ENCODE results near the gene MARK1. TPM values are rescaled to one million over a fixed set of nuclear protein-coding genes. Genes with fewer than 3 reads are reported as not detected.
A peak's percentile ranks its signal among the peaks of the same experiment; 100 is the strongest.

The MARK1 gene
- total RNA-seq, 1 experiment from 2014 or later: 17.8 TPM

GRCh38 chr1:220527279-220527907 lies 543 bp upstream of the MARK1 start:
- Mint-ChIP-seq H3K27me3 (ENCODE audit: low read depth) (peaks cover 6% of the 10 kb centered on the region), H3K9me3 (no peaks in the 10 kb centered on the region; a peak in 1 of 5 replicates), H3K4me3 (peak overlapping the region; percentile 87), H3K36me3 (ENCODE audit: insufficient read depth in 1 of 3, low read depth in 3 of 3) (no peaks in the 10 kb centered on the region), H3K4me1 (peaks cover 28 to 33% of the 10 kb centered on the region in 2 experiments), H3K27ac (peak overlapping the region; percentile 30 to 91 (median 68))
- no peak overlapping the region for H3K56ac ChIP-seq (ENCODE audit: insufficient read length, low read depth, low read length)
- H3K23ac ChIP-seq (ENCODE audit: insufficient read length, low read depth, low read length): no peak overlapping the region
- H4K8ac ChIP-seq (replicated peaks; ENCODE audit: insufficient read length, low read depth, low read length): no peak overlapping the region
- no peak overlapping the region for H2AFZ ChIP-seq (ENCODE audit: low read length)
- H2BK120ac ChIP-seq (ENCODE audit: low read depth, low read length, poor library complexity, severe bottlenecking): no peak overlapping the region
- H2BK5ac ChIP-seq (ENCODE audit: insufficient read length, low read length): no peak overlapping the region
- 0 out of 2 replicates have a peak overlapping the region, but pooled peaks have one; percentile 38 for H3K14ac ChIP-seq (ENCODE audit: insufficient read depth, low read length)
- peak overlapping the region; percentile 20 for H3K9ac ChIP-seq (ENCODE audit: extremely low read depth, insufficient read length, low read length)
- no peak overlapping the region for H2BK20ac ChIP-seq (ENCODE audit: low read depth, low read length, poor library complexity, severe bottlenecking)
- no peak overlapping the region for H4K5ac ChIP-seq (ENCODE audit: insufficient read length, low read depth, low read length)
- no peaks in the 10 kb centered on the region for H3K79me1 ChIP-seq (ENCODE audit: insufficient read depth, low read depth, low read length, poor library complexity, severe bottlenecking)
- H2BK15ac ChIP-seq (ENCODE audit: low read depth, low read length): no peak overlapping the region
- no peaks in the 10 kb centered on the region for H3K4me1 ChIP-seq (ENCODE audit: insufficient read depth, low read length)
- H3K23me2 ChIP-seq (ENCODE audit: insufficient read length, low read depth, low read length, poor library complexity, severe bottlenecking): peaks cover 14% of the 10 kb centered on the region
- H2BK12ac ChIP-seq (ENCODE audit: insufficient read length, low read depth, low read length): no peak overlapping the region
- no CpG with 5 or more reads among the region's 23 CpGs for WGBS (ENCODE audit: extremely low coverage, insufficient read length, low lambda C conversion rate)
- TF ChIP-seq, protein P1, sequence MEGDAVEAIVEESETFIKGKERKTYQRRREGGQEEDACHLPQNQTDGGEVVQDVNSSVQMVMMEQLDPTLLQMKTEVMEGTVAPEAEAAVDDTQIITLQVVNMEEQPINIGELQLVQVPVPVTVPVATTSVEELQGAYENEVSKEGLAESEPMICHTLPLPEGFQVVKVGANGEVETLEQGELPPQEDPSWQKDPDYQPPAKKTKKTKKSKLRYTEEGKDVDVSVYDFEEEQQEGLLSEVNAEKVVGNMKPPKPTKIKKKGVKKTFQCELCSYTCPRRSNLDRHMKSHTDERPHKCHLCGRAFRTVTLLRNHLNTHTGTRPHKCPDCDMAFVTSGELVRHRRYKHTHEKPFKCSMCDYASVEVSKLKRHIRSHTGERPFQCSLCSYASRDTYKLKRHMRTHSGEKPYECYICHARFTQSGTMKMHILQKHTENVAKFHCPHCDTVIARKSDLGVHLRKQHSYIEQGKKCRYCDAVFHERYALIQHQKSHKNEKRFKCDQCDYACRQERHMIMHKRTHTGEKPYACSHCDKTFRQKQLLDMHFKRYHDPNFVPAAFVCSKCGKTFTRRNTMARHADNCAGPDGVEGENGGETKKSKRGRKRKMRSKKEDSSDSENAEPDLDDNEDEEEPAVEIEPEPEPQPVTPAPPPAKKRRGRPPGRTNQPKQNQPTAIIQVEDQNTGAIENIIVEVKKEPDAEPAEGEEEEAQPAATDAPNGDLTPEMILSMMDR (conservative IDR thresholded peaks at IDR 0.05): no peak
- no peaks in the 10 kb centered on the region for H3K9me3 ChIP-seq (ENCODE audit: control insufficient read depth, low read depth, low read length)
- no peak overlapping the region for H3K27ac ChIP-seq (ENCODE audit: insufficient read length, low read depth, low read length)
- H3T11ph ChIP-seq (ENCODE audit: low read length): no peak overlapping the region
- H4K91ac ChIP-seq (ENCODE audit: insufficient read length, low read depth, low read length): no peak overlapping the region
- H3K79me2 ChIP-seq (ENCODE audit: insufficient read depth, low read length): peaks cover 12% of the 10 kb centered on the region
- peak overlapping the region; percentile 71 for H3K4me2 ChIP-seq (ENCODE audit: insufficient read depth, insufficient read length, low read length)
- peak; percentile 39 for DNase-seq
- no peaks in the 10 kb centered on the region for H4K20me1 ChIP-seq (ENCODE audit: control insufficient read depth, insufficient read depth, insufficient read length)
- peak overlapping the region; percentile 18 for H3K18ac ChIP-seq (ENCODE audit: insufficient read length, low read depth, low read length)
- H3K4ac ChIP-seq (ENCODE audit: low read depth, low read length): no peak overlapping the region
- no peak overlapping the region for H2AK5ac ChIP-seq (ENCODE audit: insufficient read length, low read length)
- no peaks in the 10 kb centered on the region for H3K27me3 ChIP-seq (ENCODE audit: insufficient read depth, low read length)
